Prostate gland (tissue), 2 donors: ENCODE data around the gene ELFN1. TPM values are rescaled to one million over a fixed set of nuclear protein-coding genes. Genes with fewer than 3 reads are reported as not detected.
A peak's percentile ranks its signal among the peaks of the same experiment; 100 is the strongest.

ENCODE experiments used
- DNase-seq: peaks from one replicate; pipeline ENCODE4 v3.0.0-alpha.2; 2019; ENCODE audit warnings: low spot score
- H3K27ac ChIP-seq, 2 donors: fragments of 200-600 bp; sonication (generic); 2 replicates each; pipeline ENCODE4 v1.5.1; 2017 to 2019
- H3K27me3 ChIP-seq: fragments of 200-600 bp; sonication (generic); replicated peaks from 2 replicates; pipeline ENCODE4 v1.5.1; 2019; ENCODE audit not compliant: insufficient read depth
- H3K36me3 ChIP-seq, 2 donors: fragments of 200-600 bp; sonication (generic); 1 replicate in 1 of 2; 2 replicates in 1 of 2; pipeline versions ENCODE4 v1.5.1 to v1.8.1; 2017 to 2019
- H3K4me1 ChIP-seq: fragments of 200-600 bp; sonication (generic); replicated peaks from 2 replicates; pipeline ENCODE4 v1.5.1; 2019
- H3K4me3 ChIP-seq, 2 donors: fragments of 200-600 bp; sonication (generic); 2 replicates each; pipeline ENCODE4 v1.5.1; 2017 to 2019
- H3K9me3 ChIP-seq: fragments of 200-600 bp; sonication (generic); 2 replicates; pipeline ENCODE4 v1.5.1; 2017
- CTCF ChIP-seq, 4 experiments: fragments of 200-600 bp in 2 of 4; fragments of 450-650 bp in 2 of 4; sonication (generic) in 2 of 4; IDR thresholded peaks; 1 replicate in 3 of 4; 2 replicates in 1 of 4; pipeline ENCODE4 v1.5.1; 2016 to 2019; ENCODE audit warnings: antibody characterized with exemption in 4 of 4, mild to moderate bottlenecking in 2 of 4, moderate library complexity in 2 of 4
- POLR2A ChIP-seq: fragments of 450-650 bp; IDR thresholded peaks from one replicate; pipeline ENCODE4 v1.6.1; 2016; ENCODE audit warnings: antibody characterized with exemption, mild to moderate bottlenecking
- POLR2AphosphoS5 ChIP-seq: sonication (generic); formaldehyde crosslinking; IDR thresholded peaks from one replicate; pipeline ENCODE4 v1.6.1; 2017; ENCODE audit warnings: antibody characterized with exemption
- WGBS: methylation state at CpG from one replicate; pipeline ENCODE4 v1.1.5; 2018; 5-methylcytosine and 5-hydroxymethylcytosine counted together
- intact Hi-C: fragments of 100-400 bp; cut with DNase I; formaldehyde crosslinking; loops from one replicate; pipeline ENCODE4 v1.14.2; 2022
- total RNA-seq, 2 donors: library from RNA; depleted of rRNA; stranded (reverse); fragments of >200 nt; gene quantifications; one replicate each; pipeline ENCODE4 v1.1.0, GENCODE V29; 2016

Gene ELFN1
- total RNA-seq, 2 donors from 2014 or later: 2.0 to 3.0 TPM

DNA sequence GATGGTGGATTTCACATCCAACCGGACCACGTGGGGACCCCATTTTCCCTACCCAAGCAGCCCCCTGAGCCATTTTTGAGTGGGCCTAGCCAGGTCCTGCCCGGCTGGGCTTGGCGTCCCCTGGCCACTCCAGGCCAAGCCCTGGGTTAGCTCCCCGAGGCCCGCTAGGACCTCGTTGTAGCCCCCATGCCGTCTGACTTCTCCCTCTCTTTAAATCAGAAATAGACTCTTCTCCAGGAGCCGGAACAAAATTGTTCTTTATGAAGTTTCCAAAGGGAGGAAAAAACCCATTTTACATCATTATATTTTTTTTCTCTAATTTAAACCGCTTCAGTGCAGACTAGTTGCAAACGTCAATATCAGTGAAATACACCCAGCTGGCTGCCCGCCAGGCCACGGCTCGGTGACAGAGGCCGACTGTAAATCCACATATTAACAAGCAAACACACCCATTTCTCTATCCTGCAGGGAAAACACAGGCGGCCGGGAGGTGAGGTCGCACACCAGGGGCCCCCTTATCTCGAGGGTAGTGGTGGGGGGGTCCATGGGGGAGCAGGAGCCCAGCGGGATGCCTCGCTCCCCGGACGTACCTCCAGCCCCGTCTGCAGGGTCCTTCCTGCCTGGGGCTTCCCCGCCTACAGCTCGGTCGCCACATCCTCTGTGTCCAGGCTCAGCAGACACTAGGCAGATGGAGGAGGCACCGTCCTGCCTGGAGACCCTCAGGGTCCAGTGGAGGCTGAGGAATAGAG is 72.7 kb downstream of the ELFN1 start:
- intact Hi-C loops: no loop called here
- peak; percentile 59 for DNase-seq
- H3K27ac ChIP-seq: no peak overlapping the region
- no peaks in the 10 kb centered on the region for H3K9me3 ChIP-seq
- WGBS: 28% methylated on average over 28 of the region's 28 CpGs
- no peaks in the 10 kb centered on the region for H3K36me3 ChIP-seq
- no peaks in the 10 kb centered on the region for H3K27me3 ChIP-seq
- H3K4me3 ChIP-seq: no peak overlapping the region
- no peak for TF ChIP-seq CTCF (IDR thresholded peaks at IDR 0.05)
- H3K4me1 ChIP-seq: peaks cover 10% of the 10 kb centered on the region

- 87% methylated on average over 37 of the region's 37 CpGs for WGBS
Observed at GRCh38 chr7:1743481-1744230, 73.6 kb downstream of the ELFN1 start.

GRCh38 chr7:1744296-1745017 is 74.4 kb downstream of the ELFN1 start:
- Histone ChIP-seq H3K4me1 (peaks cover 10% of the 10 kb centered on the region), H3K9me3 (no peaks in the 10 kb centered on the region), H3K36me3 (no peaks in the 10 kb centered on the region), H3K27ac (no peak overlapping the region), H3K4me3 (no peak overlapping the region), H3K27me3 (no peaks in the 10 kb centered on the region)
- WGBS: 95% methylated on average over 50 of the region's 56 CpGs
- no peak for DNase-seq
- intact Hi-C loops: no loop called here
- TF ChIP-seq POLR2A (no peak), CTCF (IDR thresholded peaks at IDR 0.05) (no peak), POLR2AphosphoS5 (no peak)

More at GRCh38 chr7:1743481-1744230, 73.6 kb downstream of the ELFN1 start:
- intact Hi-C loops: no loop called here
- H3K4me1 ChIP-seq: peaks cover 10% of the 10 kb centered on the region
- TF ChIP-seq POLR2AphosphoS5 (no peak), POLR2A (no peak)
- no peak overlapping the region for H3K4me3 ChIP-seq
- DNase-seq: no peak
- H3K27ac ChIP-seq: no peak overlapping the region
- no peaks in the 10 kb centered on the region for H3K36me3 ChIP-seq
- no peaks in the 10 kb centered on the region for H3K27me3 ChIP-seq
- no peaks in the 10 kb centered on the region for H3K9me3 ChIP-seq

- no peak for DNase-seq
- Histone ChIP-seq H3K36me3 (no peaks in the 10 kb centered on the region), H3K27ac (no peak overlapping the region), H3K4me3 (no peak overlapping the region), H3K4me1 (peaks cover 10% of the 10 kb centered on the region), H3K27me3 (no peaks in the 10 kb centered on the region), H3K9me3 (no peaks in the 10 kb centered on the region)
- intact Hi-C loops: no loop called here
- WGBS: 96% methylated on average over 46 of the region's 46 CpGs
- TF ChIP-seq POLR2AphosphoS5 (no peak), CTCF (IDR thresholded peaks at IDR 0.05) (no peak), POLR2A (no peak)
Observed at GRCh38 chr7:1745018-1745532, 75.0 kb downstream of the ELFN1 start.
